Measurements from ENCODE around the gene ERICH6.

DNA sequence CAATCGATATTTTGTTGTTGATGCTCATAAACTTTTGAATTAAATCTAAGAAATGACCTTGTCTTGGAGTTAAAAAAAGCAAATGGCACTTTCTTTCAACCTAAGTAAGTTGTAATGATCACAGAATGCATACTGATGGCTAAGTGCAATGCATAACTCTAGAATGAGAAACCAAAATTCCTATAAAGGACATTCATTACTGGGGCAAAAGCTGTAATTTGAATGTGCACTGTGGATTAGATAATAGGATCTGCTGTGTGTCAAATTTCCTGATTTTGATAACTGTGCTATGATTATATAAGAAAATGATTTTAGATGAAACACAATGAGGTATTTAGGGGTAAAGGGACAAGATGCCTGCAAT lies 44.9 kb upstream of the ERICH6 start:
- TF ChIP-seq, protein P1, sequence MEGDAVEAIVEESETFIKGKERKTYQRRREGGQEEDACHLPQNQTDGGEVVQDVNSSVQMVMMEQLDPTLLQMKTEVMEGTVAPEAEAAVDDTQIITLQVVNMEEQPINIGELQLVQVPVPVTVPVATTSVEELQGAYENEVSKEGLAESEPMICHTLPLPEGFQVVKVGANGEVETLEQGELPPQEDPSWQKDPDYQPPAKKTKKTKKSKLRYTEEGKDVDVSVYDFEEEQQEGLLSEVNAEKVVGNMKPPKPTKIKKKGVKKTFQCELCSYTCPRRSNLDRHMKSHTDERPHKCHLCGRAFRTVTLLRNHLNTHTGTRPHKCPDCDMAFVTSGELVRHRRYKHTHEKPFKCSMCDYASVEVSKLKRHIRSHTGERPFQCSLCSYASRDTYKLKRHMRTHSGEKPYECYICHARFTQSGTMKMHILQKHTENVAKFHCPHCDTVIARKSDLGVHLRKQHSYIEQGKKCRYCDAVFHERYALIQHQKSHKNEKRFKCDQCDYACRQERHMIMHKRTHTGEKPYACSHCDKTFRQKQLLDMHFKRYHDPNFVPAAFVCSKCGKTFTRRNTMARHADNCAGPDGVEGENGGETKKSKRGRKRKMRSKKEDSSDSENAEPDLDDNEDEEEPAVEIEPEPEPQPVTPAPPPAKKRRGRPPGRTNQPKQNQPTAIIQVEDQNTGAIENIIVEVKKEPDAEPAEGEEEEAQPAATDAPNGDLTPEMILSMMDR (IDR thresholded peaks at IDR 0.05) = no peak
- no peak for TF ChIP-seq POLR2AphosphoS5 (IDR thresholded peaks at IDR 0.05)
